Superior temporal gyrus (tissue), 1 donor: Measurements from ENCODE around the gene CACNA1F.

Experiments
- DNase-seq: peaks from one replicate; pipeline ENCODE4 v3.0.0-alpha.2; 2016; ENCODE audit errors: extremely low spot score

Gene CACNA1F

DNA sequence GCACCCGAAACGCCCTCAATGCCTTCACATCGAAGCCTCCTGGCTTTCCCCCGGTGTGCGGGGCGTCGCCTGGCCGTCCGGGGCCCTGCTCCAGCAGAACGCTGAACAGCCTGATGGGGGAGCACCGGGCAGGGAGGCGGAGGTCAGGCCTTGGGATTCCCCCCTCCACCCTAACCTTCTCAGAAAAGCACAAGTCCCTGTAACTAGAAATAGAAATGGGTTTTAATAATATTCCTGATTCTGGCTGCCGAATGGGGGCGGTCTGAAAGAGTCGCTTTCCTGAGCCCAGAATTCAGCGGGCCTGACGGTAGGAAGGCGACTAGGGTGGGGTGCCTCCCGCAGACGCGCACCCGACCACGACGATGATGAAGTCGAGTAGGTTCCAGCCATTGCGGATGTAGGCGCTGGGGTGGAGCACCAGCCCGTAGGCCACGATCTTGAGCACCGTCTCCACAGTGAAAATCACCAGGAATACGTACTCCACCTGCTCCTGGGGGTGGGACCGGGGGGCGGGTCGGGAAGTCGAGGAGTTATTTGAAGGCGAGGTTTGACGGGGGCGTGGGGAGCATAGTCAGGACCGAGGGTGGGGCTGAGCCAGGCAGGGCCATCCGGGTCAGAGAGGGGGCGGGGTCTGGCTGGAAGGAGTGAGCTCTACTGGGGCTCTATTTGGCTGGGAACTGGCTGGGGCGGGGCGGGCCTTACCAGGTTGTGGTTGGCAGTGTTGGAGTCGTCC is 2.5 kb downstream of the CACNA1F start:
- DNase-seq, result no peak

DNA sequence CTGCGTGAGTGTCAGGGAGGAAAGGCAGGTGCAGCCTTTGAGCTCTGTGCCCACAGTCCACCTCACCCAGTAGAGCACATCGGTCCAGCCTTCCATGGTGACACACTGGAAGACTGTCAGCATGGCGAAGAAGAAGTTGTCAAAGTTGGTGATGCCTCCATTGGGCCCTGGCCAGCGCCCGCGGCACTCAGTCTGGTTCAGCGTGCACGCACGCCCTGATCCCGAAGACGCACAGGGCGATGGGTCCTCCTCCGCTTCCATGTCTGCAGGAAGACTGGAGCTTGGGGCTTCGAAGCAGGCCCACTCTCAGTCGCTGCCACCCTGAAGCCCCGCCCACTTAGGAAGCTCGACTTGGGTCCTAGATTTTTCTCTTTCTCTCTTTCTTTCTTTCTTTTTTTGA is 5.0 kb downstream of the CACNA1F start:
- no peak for DNase-seq

DNA sequence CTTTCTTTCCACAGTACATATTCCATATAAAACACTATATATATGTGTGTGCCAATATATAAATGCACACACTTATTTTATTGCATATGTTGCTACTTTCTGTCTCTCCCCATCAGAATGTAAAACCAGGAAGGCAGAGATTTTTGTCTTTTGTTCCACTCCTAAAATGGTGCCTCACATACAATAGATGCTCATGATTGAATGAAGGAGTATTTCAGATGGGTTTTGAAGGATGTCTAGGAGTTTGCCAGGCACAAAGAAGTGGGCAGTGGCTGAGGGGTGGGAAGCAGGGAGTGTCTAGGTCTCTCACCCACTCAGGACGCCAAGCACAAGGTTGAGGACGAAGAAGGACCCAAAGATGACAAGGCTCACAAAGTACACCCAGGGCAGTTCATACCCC is 5.4 kb downstream of the CACNA1F start:
- DNase-seq, result no peak

GRCh38 chrX:49226946-49227345 is 6.2 kb downstream of the CACNA1F start:
- DNase-seq, result no peak

DNA sequence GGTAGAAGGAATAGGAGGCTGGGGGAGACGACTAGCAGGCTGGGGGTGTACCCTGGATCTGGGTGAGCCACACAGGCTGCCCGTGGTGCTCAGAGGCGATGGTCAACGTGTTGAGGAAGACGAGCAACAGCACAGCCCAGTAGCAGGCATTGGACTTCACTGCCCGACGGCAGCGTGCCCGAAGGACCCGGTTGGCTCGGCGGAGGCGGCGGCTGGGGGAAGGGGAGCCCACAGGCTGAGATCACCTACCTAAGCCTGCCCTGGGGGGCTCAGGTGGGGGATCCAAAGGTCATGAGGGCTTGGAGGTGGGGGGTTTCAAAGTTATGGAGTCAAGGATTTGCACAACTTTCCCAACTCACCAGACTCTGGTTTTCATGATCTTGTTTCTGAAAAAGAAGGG is 7.3 kb downstream of the CACNA1F start:
- DNase-seq, result no peak

DNA sequence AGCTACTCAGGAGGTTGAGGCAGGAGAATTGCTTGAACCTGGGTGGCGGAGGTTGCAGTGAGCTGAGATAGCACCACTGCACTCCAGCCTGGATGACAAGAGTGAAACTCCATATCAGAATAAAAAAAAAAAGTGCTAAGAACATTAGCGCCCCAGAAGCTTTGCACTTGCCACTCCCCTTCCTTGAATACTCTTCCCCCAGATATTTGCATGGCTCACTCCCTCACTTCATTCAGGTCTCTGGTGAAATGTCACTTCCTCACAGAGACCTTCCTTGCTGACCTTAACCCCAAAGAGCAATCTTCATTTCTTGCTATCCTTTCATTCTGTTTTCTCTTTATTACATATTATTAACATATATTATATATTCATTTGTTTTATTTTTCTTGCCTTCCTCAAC is 11.3 kb downstream of the CACNA1F start:
- no peak for DNase-seq

DNA sequence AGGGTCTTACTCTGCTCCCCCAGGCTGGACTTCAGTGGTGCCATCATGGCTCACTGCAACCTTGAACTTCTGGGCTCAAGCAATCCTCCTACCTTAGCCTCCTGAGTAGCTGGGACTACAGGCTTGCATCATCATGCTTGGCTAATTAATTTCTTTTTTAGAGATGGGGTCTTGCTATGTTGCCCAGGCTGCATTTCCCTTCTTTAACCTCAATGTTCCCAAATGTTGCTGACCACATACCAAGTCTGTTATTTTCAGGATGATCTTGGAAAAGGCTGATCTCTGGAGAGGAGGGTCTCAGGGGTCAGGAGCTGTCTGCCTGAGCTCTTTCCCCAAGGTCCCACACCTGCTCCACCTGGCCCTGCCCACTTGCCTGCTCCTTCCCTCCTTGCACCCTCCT is 13.0 kb downstream of the CACNA1F start:
- DNase-seq, result no peak

GRCh38 chrX:49214996-49215526 is 18.1 kb downstream of the CACNA1F start:
- no peak for DNase-seq

- no peak for DNase-seq
These were observed 18.7 kb downstream of the CACNA1F start for GRCh38 chrX:49214416-49214815.

GRCh38 chrX:49212861-49213260 is 20.3 kb downstream of the CACNA1F start:
- no peak for DNase-seq

GRCh38 chrX:49212209-49212608 is 20.9 kb downstream of the CACNA1F start:
- no peak for DNase-seq

DNA sequence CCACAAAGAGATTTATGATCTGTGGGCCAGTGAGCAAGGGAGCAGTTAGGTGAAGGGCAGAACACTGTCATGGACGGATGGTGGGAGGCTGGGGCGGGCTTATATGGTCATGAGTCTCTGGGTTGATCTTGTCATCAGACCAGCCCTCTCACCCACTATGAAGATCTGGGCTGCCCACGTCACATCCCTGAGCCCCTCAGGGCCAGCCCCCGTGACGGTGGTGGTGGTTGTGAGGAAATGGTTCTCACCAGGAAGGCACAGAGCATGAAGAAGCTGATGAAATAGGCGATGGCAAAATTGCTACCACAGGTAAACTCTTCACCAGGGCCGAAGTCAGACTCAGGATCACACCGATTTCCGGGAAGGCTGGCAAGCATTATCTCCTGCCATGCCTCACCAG is 22.1 kb downstream of the CACNA1F start:
- DNase-seq, result no peak

GRCh38 chrX:49210406-49210805 is 22.7 kb downstream of the CACNA1F start:
- no peak for DNase-seq

DNA sequence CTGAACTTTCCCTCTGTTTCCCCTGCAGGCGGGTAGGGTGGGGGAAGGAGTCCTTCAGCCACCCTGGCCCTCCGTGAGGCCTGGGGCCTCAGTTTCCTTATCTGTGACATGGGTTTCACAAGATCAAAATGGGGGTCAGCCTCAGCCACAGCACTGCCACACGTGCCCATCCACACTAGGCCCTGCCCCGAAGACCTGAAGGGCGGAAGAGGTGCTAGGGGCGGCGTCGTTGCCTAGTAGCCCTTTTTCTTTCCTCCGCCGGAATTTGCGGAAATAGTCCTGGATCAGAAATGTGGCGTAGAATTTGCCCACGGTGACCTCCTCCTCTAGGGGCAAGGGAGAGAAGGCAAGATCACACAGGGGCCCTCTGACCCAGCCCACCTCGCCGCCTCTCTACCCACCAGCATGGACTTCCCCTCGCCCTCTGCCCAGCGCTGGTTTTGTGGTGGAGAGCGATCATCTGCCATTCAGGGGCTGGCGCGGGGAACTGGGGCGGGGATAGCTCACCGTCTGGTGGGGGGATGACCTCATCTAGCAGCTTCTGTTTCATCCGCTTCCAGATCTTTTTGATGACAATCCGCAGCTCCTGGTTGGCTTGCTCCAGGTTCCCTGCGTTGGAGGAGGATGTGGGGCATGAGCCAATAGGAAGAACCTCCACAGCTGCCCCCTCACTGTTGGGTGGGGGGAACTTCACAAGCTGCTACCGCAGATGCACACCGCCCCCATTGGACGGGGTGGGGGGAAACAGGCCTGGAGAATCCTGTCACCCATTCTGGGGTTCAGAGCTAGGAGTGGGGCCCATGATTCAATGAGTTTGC is 23.5 kb downstream of the CACNA1F start:
- DNase-seq, result no peak

- no peak for DNase-seq
These were observed 24.7 kb downstream of the CACNA1F start for GRCh38 chrX:49208399-49208798.

DNA sequence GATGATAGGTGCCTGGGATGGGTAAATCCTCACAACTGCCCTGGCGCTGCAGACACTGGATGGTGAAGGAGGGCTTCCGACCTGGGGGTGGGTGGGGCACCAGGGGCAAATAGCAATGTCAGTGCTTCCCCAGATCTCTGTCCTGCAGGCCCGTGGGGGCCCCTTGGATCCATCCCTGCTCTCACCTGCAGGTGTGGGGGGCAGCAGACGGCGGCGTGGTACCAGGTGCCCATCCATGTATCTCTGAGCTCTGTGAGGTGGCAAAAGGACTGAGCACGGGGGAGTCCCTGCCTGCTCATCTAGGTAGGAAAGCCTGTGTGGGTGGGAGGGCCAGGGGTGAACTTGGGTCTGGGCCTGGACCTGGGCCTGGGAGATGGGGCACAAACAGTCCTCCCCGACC is 26.6 kb downstream of the CACNA1F start:
- no peak for DNase-seq

DNA sequence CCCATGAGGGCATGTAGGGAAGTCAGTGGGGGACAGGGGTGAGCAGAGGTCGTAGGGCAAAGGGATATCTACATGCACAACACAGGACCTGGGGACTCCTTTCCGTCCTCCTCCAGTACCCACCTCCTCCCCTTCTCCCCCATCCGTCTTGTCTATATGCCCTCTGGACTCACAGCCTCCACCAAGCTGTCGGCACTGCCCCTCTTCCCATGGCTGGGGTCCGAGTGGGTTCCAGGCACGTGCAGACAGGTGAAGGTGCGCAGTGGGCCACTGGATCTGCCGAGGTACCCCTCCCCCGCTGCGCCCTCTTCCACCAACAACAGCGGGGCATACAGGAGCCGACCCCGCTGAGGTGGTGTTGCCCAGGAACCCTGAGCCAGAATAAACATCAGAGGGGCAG is 27.7 kb downstream of the CACNA1F start:
- no peak for DNase-seq

DNA sequence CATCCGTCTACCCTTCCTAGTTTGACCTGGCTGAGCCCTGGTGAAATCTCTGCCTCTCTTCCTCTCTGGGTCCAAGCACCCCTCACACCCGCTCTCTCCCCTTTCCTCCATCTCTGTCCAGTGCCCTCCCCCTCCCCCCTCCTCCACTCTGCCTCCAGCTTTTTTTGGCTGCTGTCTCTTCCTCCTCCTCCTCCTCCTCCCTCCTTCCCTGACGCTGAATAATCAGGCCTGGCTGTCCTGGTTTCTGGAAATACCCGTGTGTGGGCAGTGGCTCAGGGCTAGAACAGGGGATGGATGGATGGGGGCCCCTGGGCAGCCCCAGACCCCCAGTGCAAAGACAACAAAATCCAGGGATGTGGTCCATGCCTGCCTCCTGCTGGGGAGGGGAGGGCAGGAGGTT is 28.4 kb downstream of the CACNA1F start:
- DNase-seq, result no peak

- no peak for DNase-seq
These were observed 29.1 kb downstream of the CACNA1F start for GRCh38 chrX:49204017-49204416.

GRCh38 chrX:49203536-49203935 is 29.6 kb downstream of the CACNA1F start:
- no peak for DNase-seq

DNA sequence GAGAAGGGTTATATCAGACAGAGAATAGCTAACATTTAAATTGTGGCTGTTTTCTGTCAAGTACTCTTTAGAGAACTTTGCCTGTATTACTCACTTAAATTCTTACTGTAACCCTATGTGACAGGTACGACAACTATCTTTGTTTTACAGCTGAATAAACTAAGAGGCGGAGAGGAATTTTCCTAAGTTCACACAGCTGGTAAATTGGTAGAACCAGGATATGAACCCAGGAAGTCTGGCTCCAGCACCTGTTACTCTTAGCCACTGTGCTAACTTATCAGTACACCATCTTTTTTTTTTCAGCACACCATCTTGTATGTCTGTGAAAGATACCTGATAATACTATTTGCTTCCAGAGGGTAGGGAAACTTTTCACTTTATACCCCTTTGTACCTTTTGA is 31.1 kb downstream of the CACNA1F start:
- no peak for DNase-seq

GRCh38 chrX:49199906-49200771 is 33.0 kb downstream of the CACNA1F start, which contains the start of gene SYP:
Gene SYP (minus strand): TSS chrX:49200193. CDS start chrX:49200186, 7 bp downstream.
- DNase-seq, result peak; percentile 78
